DND-41 (cell line): ENCODE measurements around the gene ALDOA.

Experiments
- ATAC-seq: fragments of 200-7000 bp; cut with Tn5 transposase; 3 replicates; pipeline ENCODE4 v1.9.1; 2021; ENCODE audit warnings: low read depth; ENCODE audit not compliant: insufficient read depth
- DNase-seq: peaks from one replicate; pipeline ENCODE4 v3.0.0-alpha.2; 2020
- H2AFZ ChIP-seq: 2 replicates; pipeline ENCODE4 v1.6.0; 2012; ENCODE audit warnings: low read depth, low read length
- H3K27ac ChIP-seq: 2 replicates; pipeline ENCODE4 v1.5.1; 2012; ENCODE audit warnings: low read length, inconsistent platforms
- H3K27me3 ChIP-seq: fragments of 200-600 bp; sonication (generic); 2 replicates; pipeline ENCODE4 v1.6.0; 2012; ENCODE audit warnings: low read length, mild to moderate bottlenecking, inconsistent platforms; ENCODE audit not compliant: insufficient read depth, poor library complexity
- H3K36me3 ChIP-seq: 2 replicates; pipeline ENCODE4 v1.5.1; 2012; ENCODE audit warnings: low read length, inconsistent platforms; ENCODE audit not compliant: insufficient read depth
- H3K4me1 ChIP-seq: 2 replicates; pipeline ENCODE4 v1.5.1; 2012; ENCODE audit warnings: mild to moderate bottlenecking, low read length; ENCODE audit not compliant: insufficient read depth
- H3K4me2 ChIP-seq: 2 replicates; pipeline ENCODE4 v1.6.0; 2012; ENCODE audit warnings: mild to moderate bottlenecking, moderate library complexity, low read length, inconsistent platforms; ENCODE audit not compliant: insufficient read depth
- H3K4me3 ChIP-seq, 2 experiments: fragments of 200-600 bp in 1 of 2; shearing (Covaris generic) in 1 of 2; 2 replicates each; pipeline ENCODE4 v1.5.1; 2012 to 2016; ENCODE audit warnings: inconsistent platforms in 2 of 2, low read length in 2 of 2, mild to moderate bottlenecking in 2 of 2, low read depth in 1 of 2, moderate library complexity in 1 of 2
- H3K79me2 ChIP-seq: 2 replicates; pipeline ENCODE4 v1.6.0; 2012; ENCODE audit warnings: low read length, inconsistent platforms; ENCODE audit not compliant: insufficient read depth
- H3K9ac ChIP-seq: 2 replicates; pipeline ENCODE4 v1.6.0; 2012; ENCODE audit warnings: low read depth, mild to moderate bottlenecking, inconsistent platforms, low read length, moderate library complexity
- H3K9me3 ChIP-seq: 2 replicates; pipeline ENCODE4 v1.5.1; 2012; ENCODE audit warnings: low read length, moderate library complexity, mild to moderate bottlenecking, inconsistent platforms; ENCODE audit not compliant: insufficient read depth, severe bottlenecking
- H4K20me1 ChIP-seq: 2 replicates; pipeline ENCODE4 v1.6.0; 2012; ENCODE audit warnings: low read length; ENCODE audit not compliant: insufficient read depth
- EZH2 ChIP-seq: IDR thresholded peaks from 3 replicates; pipeline ENCODE4 v1.6.1; 2012; ENCODE audit warnings: borderline replicate concordance, low read depth, mild to moderate bottlenecking, moderate library complexity, low read length, inconsistent platforms; ENCODE audit not compliant: severe bottlenecking
- TF ChIP-seq, protein P1 (sequence below): IDR thresholded peaks from 2 replicates; pipeline ENCODE4 v1.5.1; 2012; ENCODE audit warnings: borderline replicate concordance, low read length, moderate library complexity, mild to moderate bottlenecking; ENCODE audit not compliant: poor library complexity, severe bottlenecking; ENCODE audit errors: extremely low read depth

Gene ALDOA

DNA sequence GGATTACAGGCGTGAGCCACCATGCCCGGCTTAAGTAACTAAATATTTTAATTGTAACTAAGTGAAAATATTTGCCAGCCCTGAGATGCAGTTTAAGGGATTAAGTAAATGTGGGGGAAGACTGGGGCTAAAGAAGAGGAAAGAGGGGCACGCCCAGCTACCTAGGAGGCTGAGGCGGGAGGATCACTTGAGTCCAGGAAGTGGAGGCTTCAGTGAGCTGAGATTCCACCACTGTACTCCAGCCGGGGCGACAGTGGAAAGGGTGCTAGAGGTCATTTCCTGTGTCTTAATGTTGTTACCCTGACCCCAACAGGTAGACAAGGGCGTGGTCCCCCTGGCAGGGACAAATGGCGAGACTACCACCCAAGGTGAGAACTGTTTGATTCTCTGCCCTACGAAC is 2.8 kb downstream of the ALDOA start:
- ATAC-seq = no peak

DNA sequence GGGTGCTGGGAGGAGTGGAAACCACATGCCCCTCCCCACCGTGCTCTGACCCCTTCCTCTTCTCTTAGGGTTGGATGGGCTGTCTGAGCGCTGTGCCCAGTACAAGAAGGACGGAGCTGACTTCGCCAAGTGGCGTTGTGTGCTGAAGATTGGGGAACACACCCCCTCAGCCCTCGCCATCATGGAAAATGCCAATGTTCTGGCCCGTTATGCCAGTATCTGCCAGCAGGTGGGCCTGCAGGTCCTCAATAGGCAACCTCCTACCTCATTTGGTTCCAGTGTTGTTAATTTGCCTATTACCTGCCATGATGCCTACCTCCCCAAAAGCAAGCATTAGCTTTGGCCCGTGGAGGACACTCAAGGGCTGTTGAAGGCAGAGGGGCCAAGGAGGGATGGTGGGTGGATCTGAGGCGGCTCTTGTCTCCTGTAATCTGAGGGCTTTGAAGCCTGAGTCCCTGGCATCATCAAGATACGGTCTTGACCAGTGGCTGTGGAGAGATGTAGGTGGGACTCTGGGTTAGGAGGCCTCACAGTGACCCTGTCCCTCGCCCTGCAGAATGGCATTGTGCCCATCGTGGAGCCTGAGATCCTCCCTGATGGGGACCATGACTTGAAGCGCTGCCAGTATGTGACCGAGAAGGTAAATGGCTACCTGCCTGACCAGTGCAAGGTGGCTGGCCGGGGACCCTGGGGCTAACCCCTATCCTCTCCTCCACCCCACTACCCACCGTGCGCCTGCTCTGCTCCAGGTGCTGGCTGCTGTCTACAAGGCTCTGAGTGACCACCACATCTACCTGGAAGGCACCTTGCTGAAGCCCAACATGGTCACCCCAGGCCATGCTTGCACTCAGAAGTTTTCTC is 3.4 kb downstream of the ALDOA start:
- peaks cover 39% of the 10 kb centered on the region for H3K4me1 ChIP-seq
- peaks cover 47% of the 10 kb centered on the region for H4K20me1 ChIP-seq

More for the DNA sequence above, 2.8 kb downstream of the ALDOA start:
- H2AFZ ChIP-seq = no peak overlapping the region
- peak overlapping the region; percentile 17; the same call in 1 of the 2 replicates for H3K27ac ChIP-seq
- no peak for DNase-seq
- H4K20me1 ChIP-seq = peaks cover 47% of the 10 kb centered on the region
- TF ChIP-seq, protein P1, sequence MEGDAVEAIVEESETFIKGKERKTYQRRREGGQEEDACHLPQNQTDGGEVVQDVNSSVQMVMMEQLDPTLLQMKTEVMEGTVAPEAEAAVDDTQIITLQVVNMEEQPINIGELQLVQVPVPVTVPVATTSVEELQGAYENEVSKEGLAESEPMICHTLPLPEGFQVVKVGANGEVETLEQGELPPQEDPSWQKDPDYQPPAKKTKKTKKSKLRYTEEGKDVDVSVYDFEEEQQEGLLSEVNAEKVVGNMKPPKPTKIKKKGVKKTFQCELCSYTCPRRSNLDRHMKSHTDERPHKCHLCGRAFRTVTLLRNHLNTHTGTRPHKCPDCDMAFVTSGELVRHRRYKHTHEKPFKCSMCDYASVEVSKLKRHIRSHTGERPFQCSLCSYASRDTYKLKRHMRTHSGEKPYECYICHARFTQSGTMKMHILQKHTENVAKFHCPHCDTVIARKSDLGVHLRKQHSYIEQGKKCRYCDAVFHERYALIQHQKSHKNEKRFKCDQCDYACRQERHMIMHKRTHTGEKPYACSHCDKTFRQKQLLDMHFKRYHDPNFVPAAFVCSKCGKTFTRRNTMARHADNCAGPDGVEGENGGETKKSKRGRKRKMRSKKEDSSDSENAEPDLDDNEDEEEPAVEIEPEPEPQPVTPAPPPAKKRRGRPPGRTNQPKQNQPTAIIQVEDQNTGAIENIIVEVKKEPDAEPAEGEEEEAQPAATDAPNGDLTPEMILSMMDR = no peak
- TF ChIP-seq EZH2 = no peak
- no peaks in the 10 kb centered on the region for H3K9me3 ChIP-seq
- H3K36me3 ChIP-seq = peaks cover 70% of the 10 kb centered on the region
- peaks cover 46% of the 10 kb centered on the region for H3K4me1 ChIP-seq
- H3K79me2 ChIP-seq = peaks cover 64% of the 10 kb centered on the region
- peak overlapping the region; percentile 28; the same call in 1 of the 2 replicates for H3K4me2 ChIP-seq
- no peak overlapping the region for H3K4me3 ChIP-seq
- no peaks in the 10 kb centered on the region for H3K27me3 ChIP-seq
- no peak overlapping the region for H3K9ac ChIP-seq

DNA sequence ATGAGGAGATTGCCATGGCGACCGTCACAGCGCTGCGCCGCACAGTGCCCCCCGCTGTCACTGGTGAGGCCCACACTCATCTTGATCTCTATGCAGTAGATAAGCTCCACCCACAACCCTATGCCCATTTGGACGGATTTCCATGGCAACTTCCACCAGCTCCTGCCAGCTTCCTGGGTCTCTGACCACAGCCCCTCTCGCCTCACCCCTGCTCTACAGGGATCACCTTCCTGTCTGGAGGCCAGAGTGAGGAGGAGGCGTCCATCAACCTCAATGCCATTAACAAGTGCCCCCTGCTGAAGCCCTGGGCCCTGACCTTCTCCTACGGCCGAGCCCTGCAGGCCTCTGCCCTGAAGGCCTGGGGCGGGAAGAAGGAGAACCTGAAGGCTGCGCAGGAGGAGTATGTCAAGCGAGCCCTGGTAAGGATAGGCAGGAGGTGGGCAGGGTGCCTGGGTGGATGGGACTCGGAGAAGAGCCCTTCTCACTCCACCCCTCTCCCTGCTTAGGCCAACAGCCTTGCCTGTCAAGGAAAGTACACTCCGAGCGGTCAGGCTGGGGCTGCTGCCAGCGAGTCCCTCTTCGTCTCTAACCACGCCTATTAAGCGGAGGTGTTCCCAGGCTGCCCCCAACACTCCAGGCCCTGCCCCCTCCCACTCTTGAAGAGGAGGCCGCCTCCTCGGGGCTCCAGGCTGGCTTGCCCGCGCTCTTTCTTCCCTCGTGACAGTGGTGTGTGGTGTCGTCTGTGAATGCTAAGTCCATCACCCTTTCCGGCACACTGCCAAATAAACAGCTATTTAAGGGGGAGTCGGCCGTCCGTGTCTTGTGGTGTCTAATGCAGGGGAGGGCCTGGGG is 4.3 kb downstream of the ALDOA start:
- H3K27me3 ChIP-seq = no peaks in the 10 kb centered on the region
- no peak overlapping the region for H3K9ac ChIP-seq
- DNase-seq (no peak), ATAC-seq (no peak)
- peaks cover 49% of the 10 kb centered on the region for H3K79me2 ChIP-seq
- peak overlapping the region; percentile 28; the same call in 1 of the 2 replicates for H3K4me2 ChIP-seq
- no peaks in the 10 kb centered on the region for H3K9me3 ChIP-seq
- peaks cover 70% of the 10 kb centered on the region for H3K36me3 ChIP-seq
- H4K20me1 ChIP-seq = peaks cover 47% of the 10 kb centered on the region
- no peak for TF ChIP-seq EZH2
- TF ChIP-seq, protein P1 = no peak
- H2AFZ ChIP-seq = no peak overlapping the region
- H3K4me3 ChIP-seq = no peak overlapping the region; a peak in 1 of 4 replicates
- peaks cover 41% of the 10 kb centered on the region for H3K4me1 ChIP-seq
- 0 out of 2 replicates have a peak overlapping the region, but pooled peaks have one; percentile 6 for H3K27ac ChIP-seq

More for the DNA sequence above, 3.4 kb downstream of the ALDOA start:
- ATAC-seq (no peak), DNase-seq (peak; percentile 63)
- TF ChIP-seq, protein P1 = peak; percentile 78
- no peak for TF ChIP-seq EZH2
- Histone ChIP-seq H3K27me3 (no peaks in the 10 kb centered on the region), H2AFZ (no peak overlapping the region), H3K27ac (peak overlapping the region; percentile 17; the same call in 1 of the 2 replicates), H3K4me2 (peak overlapping the region; percentile 28; the same call in 1 of the 2 replicates), H3K9ac (no peak overlapping the region), H3K79me2 (peaks cover 57% of the 10 kb centered on the region), H3K9me3 (no peaks in the 10 kb centered on the region), H3K4me3 (no peak overlapping the region), H3K36me3 (peaks cover 70% of the 10 kb centered on the region)
